Calu3 (cell line): ENCODE measurements around the gene PNLIPRP3. TPM values are rescaled to one million over a fixed set of nuclear protein-coding genes. Genes with fewer than 3 reads are reported as not detected.

ENCODE experiments used
- BruUV-seq: library from RNA; stranded (reverse); fragments of 400-500 nt; replicated peaks from 2 replicates; lab custom pipeline; 2021; lab: Mats Ljungman, UMichigan
- CTCF ChIA-PET: fragments of 300-600 bp; sonication (Branson Sonifier 250); formaldehyde crosslinking; loops from one replicate; lab custom pipeline; 2022; ENCODE audit warnings: antibody characterized with exemption; lab: Charles Lee
- DNase-seq: peaks from one replicate; pipeline ENCODE4 v3.0.0; 2022
- H3K27ac Mint-ChIP-seq: one replicate; pipeline ENCODE4 v1.8.0; 2022; ENCODE audit warnings: mixed read lengths; ENCODE audit not compliant: unreplicated experiment
- H3K27me3 Mint-ChIP-seq: one replicate; pipeline ENCODE4 v1.8.0; 2022; ENCODE audit warnings: mixed read lengths; ENCODE audit not compliant: unreplicated experiment
- H3K36me3 Mint-ChIP-seq: one replicate; pipeline ENCODE4 v1.8.0; 2022; ENCODE audit warnings: mild to moderate bottlenecking, moderate library complexity, mixed read lengths; ENCODE audit not compliant: insufficient read depth, unreplicated experiment
- H3K4me1 Mint-ChIP-seq: one replicate; pipeline ENCODE4 v1.8.0; 2022; ENCODE audit warnings: mild to moderate bottlenecking, low read depth, mixed read lengths; ENCODE audit not compliant: unreplicated experiment
- H3K4me3 Mint-ChIP-seq: one replicate; pipeline ENCODE4 v1.8.0; 2022; ENCODE audit warnings: mild to moderate bottlenecking, low read depth, moderate library complexity, mixed read lengths; ENCODE audit not compliant: unreplicated experiment
- H3K9me3 Mint-ChIP-seq: one replicate; pipeline ENCODE4 v1.8.0; 2022; ENCODE audit warnings: low read depth, mixed read lengths; ENCODE audit not compliant: unreplicated experiment
- intact Hi-C: fragments of 100-400 bp; cut with micrococcal nuclease; formaldehyde crosslinking; loops from one replicate; pipeline ENCODE4 v1.10.0; 2022; ENCODE audit not compliant: unreplicated experiment
- total RNA-seq: library from RNA; stranded (reverse); gene quantifications from 2 replicates; pipeline ENCODE4 v1.2.3, GENCODE V29; 2022
- TF ChIP-seq, protein P1 (sequence below): fragments of 200-600 bp; IDR thresholded peaks from one replicate; pipeline ENCODE4 v1.8.0; 2022; ENCODE audit warnings: antibody characterized with exemption; ENCODE audit not compliant: unreplicated experiment

PNLIPRP3 gene
- total RNA-seq, 1 experiment from 2014 or later = not detected

DNA sequence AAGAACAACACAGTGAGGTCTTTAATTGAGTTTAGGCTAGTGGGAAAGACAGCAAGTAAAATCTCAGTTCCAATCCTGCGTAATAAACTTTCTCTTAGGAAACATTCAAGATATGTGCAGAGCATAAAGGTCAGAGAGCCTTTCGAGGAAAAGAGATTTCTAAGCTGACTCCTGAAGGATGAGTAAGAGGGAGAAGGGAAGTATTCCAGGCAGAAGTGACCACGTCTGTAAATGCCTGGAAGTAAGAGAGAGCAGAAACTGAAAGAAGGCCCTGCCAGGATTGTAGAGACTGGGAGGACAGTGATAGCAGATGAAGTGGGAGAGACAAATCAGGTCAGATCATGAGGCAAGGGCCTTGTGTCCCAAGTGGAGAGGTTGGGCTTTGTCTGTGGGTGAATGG is 41.8 kb downstream of the PNLIPRP3 start:
- Mint-ChIP-seq H3K4me1 (no peaks in the 10 kb centered on the region), H3K4me3 (no peak overlapping the region), H3K27ac (no peak overlapping the region), H3K9me3 (peaks cover 2% of the 10 kb centered on the region), H3K27me3 (no peaks in the 10 kb centered on the region), H3K36me3 (no peaks in the 10 kb centered on the region)
- no TSS peak for BruUV-seq
- TF ChIP-seq, protein P1, sequence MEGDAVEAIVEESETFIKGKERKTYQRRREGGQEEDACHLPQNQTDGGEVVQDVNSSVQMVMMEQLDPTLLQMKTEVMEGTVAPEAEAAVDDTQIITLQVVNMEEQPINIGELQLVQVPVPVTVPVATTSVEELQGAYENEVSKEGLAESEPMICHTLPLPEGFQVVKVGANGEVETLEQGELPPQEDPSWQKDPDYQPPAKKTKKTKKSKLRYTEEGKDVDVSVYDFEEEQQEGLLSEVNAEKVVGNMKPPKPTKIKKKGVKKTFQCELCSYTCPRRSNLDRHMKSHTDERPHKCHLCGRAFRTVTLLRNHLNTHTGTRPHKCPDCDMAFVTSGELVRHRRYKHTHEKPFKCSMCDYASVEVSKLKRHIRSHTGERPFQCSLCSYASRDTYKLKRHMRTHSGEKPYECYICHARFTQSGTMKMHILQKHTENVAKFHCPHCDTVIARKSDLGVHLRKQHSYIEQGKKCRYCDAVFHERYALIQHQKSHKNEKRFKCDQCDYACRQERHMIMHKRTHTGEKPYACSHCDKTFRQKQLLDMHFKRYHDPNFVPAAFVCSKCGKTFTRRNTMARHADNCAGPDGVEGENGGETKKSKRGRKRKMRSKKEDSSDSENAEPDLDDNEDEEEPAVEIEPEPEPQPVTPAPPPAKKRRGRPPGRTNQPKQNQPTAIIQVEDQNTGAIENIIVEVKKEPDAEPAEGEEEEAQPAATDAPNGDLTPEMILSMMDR = no peak
- CTCF ChIA-PET = no interaction called here
- intact Hi-C loops = no loop called here
- no peak for DNase-seq

DNA sequence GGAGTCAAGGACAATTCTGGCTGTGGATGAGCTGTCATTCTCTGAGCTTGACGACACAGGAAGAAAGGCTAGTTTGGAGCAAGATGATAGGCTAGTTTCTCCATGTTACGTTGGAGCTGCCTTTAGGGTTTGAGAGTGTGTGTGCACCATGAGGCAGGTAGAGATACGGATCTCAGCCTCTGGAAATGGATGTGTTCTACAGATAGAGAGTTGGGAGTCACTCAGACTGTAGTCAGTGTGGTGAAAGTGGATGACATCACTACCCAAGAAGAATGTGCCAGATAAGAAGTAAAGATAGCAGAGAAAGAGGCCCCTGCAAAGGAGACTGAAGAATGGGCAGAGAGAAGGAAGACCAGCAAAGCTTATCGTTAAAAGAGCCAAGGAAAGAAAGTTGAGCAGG is 42.4 kb downstream of the PNLIPRP3 start:
- no peak overlapping the region for H3K27ac Mint-ChIP-seq
- intact Hi-C loops = loop anchor here (2.0 kb wide), 1 partner anchor 21 kb away; no protein-coding TSS in a partner anchor
- no peak for DNase-seq

GRCh38 chr10:116470768-116471415 is 43.2 kb downstream of the PNLIPRP3 start:
- peak; percentile 45 for DNase-seq
- no TSS peak for BruUV-seq
- Mint-ChIP-seq H3K4me3 (no peak overlapping the region), H3K36me3 (no peaks in the 10 kb centered on the region), H3K27ac (no peak overlapping the region), H3K9me3 (peaks cover 2% of the 10 kb centered on the region), H3K27me3 (no peaks in the 10 kb centered on the region), H3K4me1 (no peaks in the 10 kb centered on the region)
- CTCF ChIA-PET = interaction anchor here (0.5 to 0.8 kb wide), 3 partner anchors 19 to 192 kb away, joined by 3 to 4 read pairs (median 3); no protein-coding TSS in a partner anchor
- TF ChIP-seq, protein P1 = peak; percentile 28
- intact Hi-C loops = loop anchor here (2.0 kb wide), 1 partner anchor 20 kb away; no protein-coding TSS in a partner anchor

More for the DNA sequence above, 42.4 kb downstream of the PNLIPRP3 start:
- no peak overlapping the region for H3K4me3 Mint-ChIP-seq
- H3K9me3 Mint-ChIP-seq = peaks cover 2% of the 10 kb centered on the region
- CTCF ChIA-PET = interaction anchor here (0.5 kb wide), 1 partner anchor 193 kb away, joined by 4 read pairs; no protein-coding TSS in a partner anchor
- H3K36me3 Mint-ChIP-seq = no peaks in the 10 kb centered on the region
- H3K27me3 Mint-ChIP-seq = no peaks in the 10 kb centered on the region
- H3K4me1 Mint-ChIP-seq = no peaks in the 10 kb centered on the region
- no TSS peak for BruUV-seq
- TF ChIP-seq, protein P1 = no peak

GRCh38 chr10:116472891-116473290 is 45.2 kb downstream of the PNLIPRP3 start:
- no peaks in the 10 kb centered on the region for H3K27me3 Mint-ChIP-seq
- peaks cover 2% of the 10 kb centered on the region for H3K9me3 Mint-ChIP-seq
- TF ChIP-seq, protein P1 = no peak
- no peak overlapping the region for H3K27ac Mint-ChIP-seq
- H3K4me1 Mint-ChIP-seq = no peaks in the 10 kb centered on the region
- CTCF ChIA-PET = no interaction called here
- no peak for DNase-seq
- no TSS peak for BruUV-seq
- H3K36me3 Mint-ChIP-seq = no peaks in the 10 kb centered on the region
- no peak overlapping the region for H3K4me3 Mint-ChIP-seq
- intact Hi-C loops = no loop called here
